22Rv1 (cell line): ENCODE data around the gene ADAMTS16.

Experiments
- CTCF ChIP-seq: fragments of 450-650 bp; IDR thresholded peaks from 2 replicates; pipeline ENCODE4 v1.5.1; 2017; ENCODE audit warnings: mild to moderate bottlenecking
- ZFX ChIP-seq: fragments of 450-650 bp; IDR thresholded peaks from 2 replicates; pipeline ENCODE4 v1.6.1; 2017; ENCODE audit warnings: antibody characterized with exemption, borderline replicate concordance

- TF ChIP-seq CTCF (no peak), ZFX (no peak)
These were observed 106.6 kb downstream of the ADAMTS16 start for GRCh38 chr5:5246736-5247135.
